Retinal pigment epithelial cell (primary cell): ENCODE measurements around the gene F5.

ENCODE experiments used
- DNase-seq: peaks from one replicate; pipeline ENCODE4 v3.0.0-alpha.2; 2010; ENCODE audit warnings: low read depth
- H3K4me3 ChIP-seq: 2 replicates; pipeline ENCODE4 v1.5.1; 2011; ENCODE audit warnings: mild to moderate bottlenecking, low read length, control low read depth, moderate library complexity
- CTCF ChIP-seq: conservative IDR thresholded peaks from 2 replicates; pipeline ENCODE4 v1.5.1; 2011; ENCODE audit warnings: low read depth, low read length, control low read depth, inconsistent platforms

Gene F5

GRCh38 chr1:169565335-169566271 lies 20.7 kb downstream of the F5 start:
- H3K4me3 ChIP-seq: no peak overlapping the region
- no peak for DNase-seq
- no peak for TF ChIP-seq CTCF

- no peak for TF ChIP-seq CTCF
Measured at GRCh38 chr1:169563650-169564049, 22.6 kb downstream of the F5 start.

GRCh38 chr1:169563019-169563615 lies 23.2 kb downstream of the F5 start:
- no peak for DNase-seq

More at GRCh38 chr1:169563650-169564049, 22.6 kb downstream of the F5 start:
- H3K4me3 ChIP-seq: no peak overlapping the region
- no peak for DNase-seq

DNA sequence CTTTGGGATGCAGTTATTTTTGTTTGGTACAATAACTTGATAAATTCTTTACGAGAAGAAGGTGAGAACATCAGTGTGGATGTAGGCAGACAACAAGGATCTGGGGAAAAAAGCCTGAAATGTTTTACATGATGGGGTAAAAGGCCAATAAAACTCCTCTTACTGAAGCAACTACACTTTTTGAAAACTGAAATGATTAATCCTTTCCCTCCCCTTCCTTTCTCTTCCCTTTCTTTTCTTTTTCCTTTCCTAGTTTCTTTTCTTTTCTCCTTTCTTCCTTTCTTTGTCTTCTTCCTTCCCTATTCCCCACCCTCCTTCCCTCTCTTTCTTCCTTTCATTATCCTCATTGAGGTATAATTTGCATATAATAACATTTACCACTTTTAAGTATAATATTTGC lies 24.6 kb downstream of the F5 start:
- no peak overlapping the region for H3K4me3 ChIP-seq
- no peak for TF ChIP-seq CTCF
- no peak for DNase-seq

More at GRCh38 chr1:169563019-169563615, 23.2 kb downstream of the F5 start:
- no peak overlapping the region for H3K4me3 ChIP-seq
- TF ChIP-seq CTCF: no peak

DNA sequence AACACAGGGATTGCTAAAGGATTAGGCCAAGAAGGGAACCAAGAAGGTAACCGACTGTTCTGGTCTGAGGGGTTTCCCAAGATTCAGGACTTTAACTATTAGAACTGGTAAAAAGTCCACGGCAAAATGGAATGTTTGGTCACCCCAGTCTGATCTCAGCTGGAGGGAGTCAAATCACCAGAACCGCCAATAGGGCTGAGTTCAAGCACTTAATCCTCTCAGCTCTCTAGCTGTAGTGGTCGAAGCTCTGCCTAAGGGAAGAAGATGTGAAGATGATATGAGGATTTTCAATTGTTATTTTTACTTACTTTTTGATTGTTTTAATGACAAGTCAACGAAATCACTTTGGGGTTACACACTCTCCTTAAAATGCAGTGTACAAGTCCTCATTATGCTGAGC lies 29.1 kb downstream of the F5 start:
- TF ChIP-seq CTCF: no peak
- no peak overlapping the region for H3K4me3 ChIP-seq
- DNase-seq: no peak

GRCh38 chr1:169550294-169550693 lies 36.0 kb downstream of the F5 start:
- DNase-seq: no peak
- H3K4me3 ChIP-seq: no peak overlapping the region
- TF ChIP-seq CTCF: peak; percentile 58
